ENCODE measurements around the gene R3HCC1L.

- TF ChIP-seq CTCF (IDR thresholded peaks at IDR 0.05): no peak
- no peak for TF ChIP-seq POLR2A (IDR thresholded peaks at IDR 0.05)
Measured at GRCh38 chr10:98172073-98172472, 37.6 kb downstream of the R3HCC1L start.

All from body of pancreas (tissue), 4 donors.